Activated CD8-positive, alpha-beta T cell treated with anti-CD3 and anti-CD28 coated beads, Interleukin-2, amount 10 ng/mL, durations not matched to agents 7 days and 5 days (primary cell): ENCODE data around the gene DOK7. TPM values are rescaled to one million over a fixed set of nuclear protein-coding genes. Genes with fewer than 3 reads are reported as not detected.
"Not testable (repeated sequence)": the region's sequence is repeated elsewhere in the genome, so short reads cannot be mapped to it uniquely, and the experiment has no call there.

Experiments used
- ATAC-seq: fragments of 150-1000 bp; cut with Tn5 transposase; one replicate; pipeline ENCODE4 v1.10.0; 2021; ENCODE audit warnings: moderate library complexity
- CTCF ChIA-PET: fragments of 350-600 bp; sonication (Branson Sonifier 250); formaldehyde crosslinking; loops from one replicate; lab custom pipeline; 2021; ENCODE audit warnings: antibody characterized with exemption; lab: Charles Lee
- POLR2A ChIA-PET: fragments of 350-600 bp; sonication (Branson Sonifier 250); formaldehyde crosslinking; loops from one replicate; lab custom pipeline; 2021; ENCODE audit warnings: antibody characterized with exemption; lab: Charles Lee
- DNase-seq: peaks from one replicate; pipeline ENCODE4 v3.0.0-alpha.2; 2020
- H3K27ac Mint-ChIP-seq: one replicate; pipeline ENCODE4 v1.8.0; 2021; ENCODE audit warnings: mild to moderate bottlenecking, mixed read lengths
- H3K27me3 Mint-ChIP-seq: one replicate; pipeline ENCODE4 v1.8.0; 2021; ENCODE audit warnings: low read depth, mixed read lengths
- H3K36me3 Mint-ChIP-seq: one replicate; pipeline ENCODE4 v1.8.0; 2021; ENCODE audit warnings: low read depth, mixed read lengths
- H3K4me1 Mint-ChIP-seq: one replicate; pipeline ENCODE4 v1.8.0; 2021; ENCODE audit warnings: low read depth, mixed read lengths
- H3K4me3 Mint-ChIP-seq: one replicate; pipeline ENCODE4 v1.8.0; 2021; ENCODE audit warnings: mild to moderate bottlenecking, mixed read lengths
- H3K9me3 Mint-ChIP-seq: one replicate; pipeline ENCODE4 v1.8.0; 2022; ENCODE audit warnings: mixed read lengths; ENCODE audit not compliant: insufficient read depth
- total RNA-seq, 2 experiments: library from RNA; stranded (reverse); gene quantifications; one replicate each; pipeline ENCODE4 v1.2.3, GENCODE V29; 2021

DOK7 gene
- total RNA-seq, 2 experiments from 2014 or later = not detected

- POLR2A ChIA-PET = no interaction called here
- Mint-ChIP-seq H3K27me3 (peaks cover under 1% of the 10 kb centered on the region), H3K27ac (no peak overlapping the region), H3K36me3 (no peaks in the 10 kb centered on the region), H3K4me3 (no peak overlapping the region), H3K9me3 (no peaks in the 10 kb centered on the region), H3K4me1 (no peaks in the 10 kb centered on the region)
- ATAC-seq = no peak
- CTCF ChIA-PET = no interaction called here
- DNase-seq = no peak
These were observed 16.3 kb upstream of the DOK7 start for GRCh38 chr4:3446631-3447320.

- no peak overlapping the region for H3K27ac Mint-ChIP-seq
- no peak overlapping the region for H3K4me3 Mint-ChIP-seq
- H3K36me3 Mint-ChIP-seq = no peaks in the 10 kb centered on the region
- H3K9me3 Mint-ChIP-seq = no peaks in the 10 kb centered on the region
- no peak for ATAC-seq
- H3K27me3 Mint-ChIP-seq = peaks cover 1% of the 10 kb centered on the region
- ChIA-PET CTCF (no interaction called here), POLR2A (no interaction called here)
- no peak for DNase-seq
- no peaks in the 10 kb centered on the region for H3K4me1 Mint-ChIP-seq
These were observed 15.4 kb upstream of the DOK7 start for GRCh38 chr4:3447431-3448395.

- Mint-ChIP-seq H3K4me3 (no peak overlapping the region), H3K27ac (no peak overlapping the region), H3K9me3 (no peaks in the 10 kb centered on the region), H3K27me3 (peaks cover 1% of the 10 kb centered on the region), H3K4me1 (no peaks in the 10 kb centered on the region), H3K36me3 (no peaks in the 10 kb centered on the region)
- no peak for DNase-seq
- ChIA-PET POLR2A (no interaction called here), CTCF (no interaction called here)
- no peak for ATAC-seq
These were observed 14.0 kb upstream of the DOK7 start for GRCh38 chr4:3449047-3449573.

GRCh38 chr4:3449574-3450534 is 13.3 kb upstream of the DOK7 start:
- no peak for DNase-seq
- Mint-ChIP-seq H3K27ac (no peak overlapping the region), H3K36me3 (no peaks in the 10 kb centered on the region), H3K27me3 (peaks cover 1% of the 10 kb centered on the region), H3K9me3 (peaks cover 3% of the 10 kb centered on the region), H3K4me3 (no peak overlapping the region), H3K4me1 (no peaks in the 10 kb centered on the region)
- ATAC-seq = no peak
- ChIA-PET CTCF (interaction anchor here (1.0 kb wide), 1 partner anchor 104 kb away, joined by 3 read pairs; no protein-coding TSS in a partner anchor), POLR2A (no interaction called here)

GRCh38 chr4:3450643-3451042 is 12.5 kb upstream of the DOK7 start:
- DNase-seq (no peak), ATAC-seq (no peak)
- no peak overlapping the region for H3K4me3 Mint-ChIP-seq
- no peaks in the 10 kb centered on the region for H3K4me1 Mint-ChIP-seq
- peaks cover 1% of the 10 kb centered on the region for H3K27me3 Mint-ChIP-seq
- H3K9me3 Mint-ChIP-seq = peaks cover 11% of the 10 kb centered on the region
- H3K27ac Mint-ChIP-seq = no peak overlapping the region
- ChIA-PET POLR2A (no interaction called here), CTCF (interaction anchor here (1.0 kb wide), 1 partner anchor 104 kb away, joined by 3 read pairs; no protein-coding TSS in a partner anchor)
- H3K36me3 Mint-ChIP-seq = no peaks in the 10 kb centered on the region

- CTCF ChIA-PET = interaction anchor here (1.2 to 1.5 kb wide), 2 partner anchors 106 to 345 kb away, joined by 4 read pairs; no protein-coding TSS in a partner anchor
- peaks cover 14% of the 10 kb centered on the region for H3K9me3 Mint-ChIP-seq
- H3K27ac Mint-ChIP-seq = no peak overlapping the region
- DNase-seq (no peak), ATAC-seq (no peak)
- H3K36me3 Mint-ChIP-seq = no peaks in the 10 kb centered on the region
- no peaks in the 10 kb centered on the region for H3K4me1 Mint-ChIP-seq
- H3K27me3 Mint-ChIP-seq = peaks cover 1% of the 10 kb centered on the region
- H3K4me3 Mint-ChIP-seq = no peak overlapping the region
- POLR2A ChIA-PET = no interaction called here
These were observed 11.2 kb upstream of the DOK7 start for GRCh38 chr4:3451956-3452355.

- no peak overlapping the region for H3K27ac Mint-ChIP-seq
- H3K27me3 Mint-ChIP-seq = peaks cover 1% of the 10 kb centered on the region
- POLR2A ChIA-PET = no interaction called here
- peaks cover 14% of the 10 kb centered on the region for H3K9me3 Mint-ChIP-seq
- no peak overlapping the region for H3K4me3 Mint-ChIP-seq
- no peaks in the 10 kb centered on the region for H3K4me1 Mint-ChIP-seq
- CTCF ChIA-PET = interaction anchor here (1.2 to 1.5 kb wide), 2 partner anchors 106 to 345 kb away, joined by 4 read pairs; no protein-coding TSS in a partner anchor
- DNase-seq (no peak), ATAC-seq (no peak)
- no peaks in the 10 kb centered on the region for H3K36me3 Mint-ChIP-seq
These were observed 10.7 kb upstream of the DOK7 start for GRCh38 chr4:3452376-3452775.

GRCh38 chr4:3455596-3455995 is 7.5 kb upstream of the DOK7 start:
- DNase-seq, H3K36me3 Mint-ChIP-seq, POLR2A ChIA-PET, H3K4me1 Mint-ChIP-seq, H3K27ac Mint-ChIP-seq, H3K4me3 Mint-ChIP-seq, ATAC-seq: not testable (repeated sequence)
- Mint-ChIP-seq H3K27me3 (peaks cover 12% of the 10 kb centered on the region), H3K9me3 (peaks cover 14% of the 10 kb centered on the region)
- CTCF ChIA-PET = interaction anchor here (1.5 kb wide), 1 partner anchor 25 kb away, joined by 5 read pairs; no protein-coding TSS in a partner anchor

- no peaks in the 10 kb centered on the region for H3K36me3 Mint-ChIP-seq
- H3K27ac Mint-ChIP-seq = no peak overlapping the region
- no peak overlapping the region for H3K4me3 Mint-ChIP-seq
- no peaks in the 10 kb centered on the region for H3K4me1 Mint-ChIP-seq
- H3K9me3 Mint-ChIP-seq = peaks cover 14% of the 10 kb centered on the region
- ATAC-seq (no peak), DNase-seq (no peak)
- H3K27me3 Mint-ChIP-seq = peaks cover 15% of the 10 kb centered on the region
- CTCF ChIA-PET = no interaction called here
- POLR2A ChIA-PET = no interaction called here
These were observed 4.7 kb upstream of the DOK7 start for GRCh38 chr4:3458371-3458770.

GRCh38 chr4:3459156-3459555 is 4.0 kb upstream of the DOK7 start:
- Mint-ChIP-seq H3K9me3 (peaks cover 14% of the 10 kb centered on the region), H3K27me3 (peaks cover 15% of the 10 kb centered on the region)
- H3K4me3 Mint-ChIP-seq, H3K4me1 Mint-ChIP-seq, ATAC-seq, H3K36me3 Mint-ChIP-seq, POLR2A ChIA-PET, CTCF ChIA-PET, H3K27ac Mint-ChIP-seq, DNase-seq: not testable (repeated sequence)

GRCh38 chr4:3460926-3461325 is 2.2 kb upstream of the DOK7 start:
- peaks cover 15% of the 10 kb centered on the region for H3K27me3 Mint-ChIP-seq
- H3K4me3 Mint-ChIP-seq = no peak overlapping the region
- ChIA-PET POLR2A (no interaction called here), CTCF (no interaction called here)
- H3K4me1 Mint-ChIP-seq = no peaks in the 10 kb centered on the region
- no peaks in the 10 kb centered on the region for H3K36me3 Mint-ChIP-seq
- no peak for ATAC-seq
- H3K27ac Mint-ChIP-seq = no peak overlapping the region
- no peak for DNase-seq
- H3K9me3 Mint-ChIP-seq = peaks cover under 1% of the 10 kb centered on the region
